AG04450 (cell line): ENCODE measurements around the gene KLLN. TPM values are rescaled to one million over a fixed set of nuclear protein-coding genes. Genes with fewer than 3 reads are reported as not detected.

ENCODE experiments used
- CTCF ChIA-PET: fragments of 300-600, 350-600 bp; formaldehyde crosslinking; extraction: SDS; loops from one replicate; lab custom pipeline; 2022; ENCODE audit warnings: antibody characterized with exemption, inconsistent platforms; lab: Charles Lee
- POLR2A ChIA-PET: fragments of 350-600 bp; formaldehyde crosslinking; extraction: SDS; loops from one replicate; lab custom pipeline; 2021; ENCODE audit warnings: antibody characterized with exemption, inconsistent platforms; lab: Yijun Ruan, JAX
- DNase-seq: peaks from one replicate; pipeline ENCODE4 v3.0.0-alpha.2; 2011; ENCODE audit warnings: low read depth, low spot score
- H3K27ac ChIP-seq: one replicate; pipeline ENCODE4 v1.5.1; 2012; ENCODE audit warnings: low read depth, low read length, control low read depth
- H3K27me3 ChIP-seq: one replicate; pipeline ENCODE4 v1.6.0; 2012; ENCODE audit warnings: low read length; ENCODE audit not compliant: control insufficient read depth, insufficient read depth
- H3K4me3 ChIP-seq: 2 replicates; pipeline ENCODE4 v1.5.1; 2011; ENCODE audit warnings: mild to moderate bottlenecking, low read depth, low read length, control low read depth
- H3K9me3 ChIP-seq: 2 replicates; pipeline ENCODE4 v1.5.1; 2012; ENCODE audit warnings: low read length; ENCODE audit not compliant: control insufficient read depth, insufficient read depth
- polyA plus RNA-seq: library from polyadenylated mRNA; depleted of rRNA; stranded (reverse); fragments of >200 nt; gene quantifications from 2 replicates; pipeline ENCODE4 v1.2.3, GENCODE V29; 2011; rRNA removed
- small RNA-seq: library from RNA; depleted of rRNA; stranded (forward); fragments of <200 nt; gene quantifications from one replicate; pipeline ENCODE3, GENCODE V24; 2012; ENCODE audit warnings: low read depth; ENCODE audit not compliant: insufficient read length
- TF ChIP-seq, protein P1 (sequence below): IDR thresholded peaks from 2 replicates; pipeline ENCODE4 v1.5.1; 2011; ENCODE audit warnings: low read depth, low read length, control low read depth, inconsistent platforms

The KLLN gene
- polyA plus RNA-seq, 1 experiment: 0.58 TPM

DNA sequence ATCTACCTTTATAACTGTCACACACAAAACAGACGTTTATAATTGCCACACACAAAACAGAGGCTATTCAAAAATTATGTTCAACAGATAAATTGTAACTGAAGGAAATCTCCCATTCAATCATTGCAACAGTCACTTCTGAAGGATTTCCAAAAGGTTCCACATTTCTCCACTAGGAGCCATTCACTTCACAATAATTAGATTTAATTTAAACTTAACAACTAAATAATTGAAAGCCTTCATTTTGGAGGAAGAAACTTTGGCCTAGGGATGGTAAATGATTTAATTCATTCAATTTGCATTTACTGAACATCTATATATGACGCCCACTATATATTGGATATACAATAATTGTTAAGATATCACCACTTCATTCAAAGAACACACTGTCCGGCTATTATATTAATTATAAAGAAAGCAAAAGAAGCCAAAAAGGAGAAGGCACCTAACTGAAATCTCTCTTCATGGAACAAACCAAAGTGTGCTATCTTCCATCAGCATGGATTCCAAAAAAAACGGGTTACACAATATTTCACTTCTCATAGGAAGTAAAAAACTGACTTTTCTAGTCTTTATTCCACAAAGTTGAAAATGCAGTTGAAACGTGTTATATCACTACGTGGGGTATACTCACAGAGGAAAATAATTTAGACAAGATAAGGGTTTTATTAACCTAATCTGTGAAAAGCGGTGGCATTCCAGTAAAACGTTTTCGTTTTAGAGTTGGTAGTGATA lies 47.0 kb downstream of the KLLN start:
- H3K9me3 ChIP-seq: no peaks in the 10 kb centered on the region
- H3K4me3 ChIP-seq: peak overlapping the region; percentile 87
- no peak for DNase-seq
- TF ChIP-seq, protein P1, sequence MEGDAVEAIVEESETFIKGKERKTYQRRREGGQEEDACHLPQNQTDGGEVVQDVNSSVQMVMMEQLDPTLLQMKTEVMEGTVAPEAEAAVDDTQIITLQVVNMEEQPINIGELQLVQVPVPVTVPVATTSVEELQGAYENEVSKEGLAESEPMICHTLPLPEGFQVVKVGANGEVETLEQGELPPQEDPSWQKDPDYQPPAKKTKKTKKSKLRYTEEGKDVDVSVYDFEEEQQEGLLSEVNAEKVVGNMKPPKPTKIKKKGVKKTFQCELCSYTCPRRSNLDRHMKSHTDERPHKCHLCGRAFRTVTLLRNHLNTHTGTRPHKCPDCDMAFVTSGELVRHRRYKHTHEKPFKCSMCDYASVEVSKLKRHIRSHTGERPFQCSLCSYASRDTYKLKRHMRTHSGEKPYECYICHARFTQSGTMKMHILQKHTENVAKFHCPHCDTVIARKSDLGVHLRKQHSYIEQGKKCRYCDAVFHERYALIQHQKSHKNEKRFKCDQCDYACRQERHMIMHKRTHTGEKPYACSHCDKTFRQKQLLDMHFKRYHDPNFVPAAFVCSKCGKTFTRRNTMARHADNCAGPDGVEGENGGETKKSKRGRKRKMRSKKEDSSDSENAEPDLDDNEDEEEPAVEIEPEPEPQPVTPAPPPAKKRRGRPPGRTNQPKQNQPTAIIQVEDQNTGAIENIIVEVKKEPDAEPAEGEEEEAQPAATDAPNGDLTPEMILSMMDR: 0 out of 2 replicates have a peak, but pooled peaks have one; percentile 5
- ChIA-PET POLR2A (interaction anchor here (0.6 kb wide), 1 partner anchor 994 kb away, joined by 5 read pairs; no protein-coding TSS in a partner anchor), CTCF (no interaction called here)
- H3K27ac ChIP-seq: no peak overlapping the region
- no peaks in the 10 kb centered on the region for H3K27me3 ChIP-seq

Small RNA genes within 50 kb of the gene (small RNA-seq; reads per million reads assigned to genes)
- gene RN7SL78P: not detected

Other genes starting within 250 kb of the KLLN start
- 44.0 and 51.4 TPM in 2 replicates for gene PAPSS2, start 203.7 kb downstream of the KLLN start, polyA plus RNA-seq
- gene ATAD1, start 45.3 kb downstream of the KLLN start, polyA plus RNA-seq: 31.3 and 43.7 TPM in 2 replicates
- gene PTEN, start 92 bp upstream of the KLLN start, polyA plus RNA-seq: 68.7 and 96.1 TPM in 2 replicates